HG03039 (cell line): ENCODE data around the gene ABHD4.
"Not testable (repeated sequence)": the region's sequence is repeated elsewhere in the genome, so short reads cannot be mapped to it uniquely, and the experiment has no call there.

Experiments used
- ATAC-seq: cut with Tn5 transposase; IDR thresholded peaks from one replicate; pipeline ENCODE4 v1.9.1; 2021; ENCODE audit warnings: mild to moderate bottlenecking, moderate library complexity; ENCODE audit not compliant: unreplicated experiment

The ABHD4 gene

GRCh38 chr14:22561366-22561660, 36.8 kb upstream of the ABHD4 start:
- ATAC-seq = no peak

DNA sequence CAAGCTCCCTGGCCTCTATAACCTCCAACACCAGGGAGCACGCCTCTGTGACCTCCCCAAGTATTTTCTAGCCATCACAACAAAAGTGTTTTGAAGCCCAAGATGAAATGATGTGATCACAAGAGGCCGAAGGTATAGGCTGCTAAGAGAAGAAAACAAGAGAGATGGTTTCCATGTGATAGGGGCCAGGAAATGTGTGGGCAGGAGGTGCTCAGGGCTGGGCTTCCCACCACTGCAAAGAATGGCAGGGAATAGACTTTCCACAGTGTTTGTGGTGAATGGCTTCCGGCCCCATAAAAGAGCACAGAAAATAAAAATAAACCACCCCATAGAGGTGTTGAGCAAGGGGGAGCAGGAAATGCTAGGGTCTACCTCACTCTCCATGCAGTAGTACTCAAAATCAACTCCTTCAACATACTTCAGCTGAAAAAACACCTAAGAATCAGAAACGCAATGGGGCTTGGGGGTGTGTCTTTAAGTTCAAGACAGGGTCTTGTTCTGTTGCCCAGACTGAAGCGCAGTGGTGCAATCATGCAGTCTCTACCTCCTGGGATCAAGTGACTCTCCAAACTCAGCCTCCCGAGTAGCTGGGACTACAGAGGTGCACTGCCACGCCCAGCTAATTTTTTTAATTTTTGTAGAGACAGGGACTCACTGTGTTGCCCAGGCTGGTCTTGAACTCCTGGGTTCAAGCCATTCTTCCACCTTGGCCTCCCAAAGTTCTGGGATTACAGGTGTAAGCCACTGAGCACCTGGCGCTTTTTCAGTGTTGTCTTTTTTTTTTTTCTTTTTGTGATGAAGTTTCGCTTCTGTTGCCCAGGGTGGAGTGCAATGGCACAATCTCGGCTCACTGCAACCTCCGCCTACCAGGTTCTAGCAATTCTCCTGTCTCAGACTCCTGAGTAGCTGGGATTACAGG, 36.2 kb upstream of the ABHD4 start:
- no peak for ATAC-seq

DNA sequence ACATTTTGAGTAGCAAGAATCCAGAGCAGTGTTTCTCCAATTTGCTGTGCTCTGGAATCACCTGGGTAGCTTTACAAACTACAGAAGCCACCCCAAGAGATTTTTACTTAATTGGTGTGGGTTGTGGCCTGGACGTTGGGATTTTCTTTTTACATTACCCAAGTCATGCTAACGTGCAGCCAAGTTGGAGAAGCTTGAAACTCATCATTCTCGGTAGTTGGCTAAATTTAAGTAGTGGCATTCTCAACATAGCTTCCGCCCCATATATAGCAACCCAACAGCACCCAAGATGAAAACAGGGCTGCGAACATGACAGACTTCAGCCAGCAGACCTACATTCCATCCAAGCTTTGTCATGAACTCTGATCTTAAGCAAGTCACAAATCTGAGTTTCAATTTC, 34.1 kb upstream of the ABHD4 start:
- ATAC-seq = no peak

DNA sequence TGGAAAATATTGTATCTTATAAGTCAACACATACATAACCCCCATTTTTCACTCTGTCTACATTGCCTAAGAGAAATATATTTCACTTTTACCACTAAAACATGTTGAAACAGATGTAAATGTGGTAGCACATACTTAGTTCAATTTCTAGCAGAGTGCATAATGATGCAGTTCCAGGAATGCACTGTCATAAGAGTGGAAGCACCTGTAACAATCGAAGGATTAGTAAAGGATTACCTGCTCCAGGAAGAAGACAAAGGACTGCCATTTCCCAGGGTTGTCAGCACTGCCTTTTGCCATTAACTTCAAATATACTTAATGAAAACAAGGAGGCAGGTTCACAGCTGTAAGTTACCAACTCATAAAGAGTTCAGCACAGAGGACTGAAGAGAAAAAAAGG, 33.6 kb upstream of the ABHD4 start:
- ATAC-seq = no peak

GRCh38 chr14:22565391-22565945, 32.6 kb upstream of the ABHD4 start:
- ATAC-seq = peak; percentile 34

GRCh38 chr14:22566266-22566665, 31.8 kb upstream of the ABHD4 start:
- ATAC-seq = not testable (repeated sequence)

DNA sequence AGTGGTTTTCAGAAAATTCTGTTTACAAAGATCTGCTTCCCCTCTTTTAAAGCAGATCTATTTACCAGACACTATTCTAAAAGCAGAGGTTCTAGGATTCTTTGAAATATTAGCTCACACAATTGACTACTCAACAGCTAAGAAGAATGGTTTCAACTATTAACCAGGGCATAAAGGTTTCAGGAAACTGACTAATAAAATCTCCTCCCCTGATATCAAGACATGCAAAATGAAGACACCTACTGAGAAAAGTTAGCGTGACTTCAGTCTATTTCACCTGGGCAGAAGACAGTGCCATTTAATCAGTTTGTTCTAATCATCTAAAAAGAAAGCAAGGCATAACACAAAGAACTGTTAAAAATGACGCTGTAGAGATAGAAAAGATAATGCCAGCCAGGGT, 31.3 kb upstream of the ABHD4 start:
- ATAC-seq = no peak

DNA sequence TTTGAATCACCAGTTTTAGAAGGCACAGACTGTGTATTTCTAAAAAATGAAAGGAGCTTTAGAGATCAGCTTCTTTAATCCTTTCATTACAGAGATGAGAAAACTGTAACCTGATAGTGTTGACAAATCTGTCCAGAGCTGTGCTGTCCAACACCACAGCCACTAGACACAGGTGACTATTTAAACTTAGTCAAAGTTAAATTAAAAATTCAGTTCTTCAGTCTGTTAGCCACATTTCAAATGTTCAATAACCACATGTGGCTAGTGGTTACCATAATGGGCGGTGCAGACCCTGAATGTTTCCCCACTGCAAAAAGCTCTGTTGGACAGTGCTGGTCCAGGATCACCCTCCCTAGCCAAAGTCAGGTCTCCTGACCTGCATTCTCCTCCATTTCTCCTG, 30.7 kb upstream of the ABHD4 start:
- no peak for ATAC-seq

- no peak for ATAC-seq
Measured at GRCh38 chr14:22569106-22569736, 28.9 kb upstream of the ABHD4 start.

- ATAC-seq = no peak
Measured at GRCh38 chr14:22569737-22570131, 28.4 kb upstream of the ABHD4 start.

DNA sequence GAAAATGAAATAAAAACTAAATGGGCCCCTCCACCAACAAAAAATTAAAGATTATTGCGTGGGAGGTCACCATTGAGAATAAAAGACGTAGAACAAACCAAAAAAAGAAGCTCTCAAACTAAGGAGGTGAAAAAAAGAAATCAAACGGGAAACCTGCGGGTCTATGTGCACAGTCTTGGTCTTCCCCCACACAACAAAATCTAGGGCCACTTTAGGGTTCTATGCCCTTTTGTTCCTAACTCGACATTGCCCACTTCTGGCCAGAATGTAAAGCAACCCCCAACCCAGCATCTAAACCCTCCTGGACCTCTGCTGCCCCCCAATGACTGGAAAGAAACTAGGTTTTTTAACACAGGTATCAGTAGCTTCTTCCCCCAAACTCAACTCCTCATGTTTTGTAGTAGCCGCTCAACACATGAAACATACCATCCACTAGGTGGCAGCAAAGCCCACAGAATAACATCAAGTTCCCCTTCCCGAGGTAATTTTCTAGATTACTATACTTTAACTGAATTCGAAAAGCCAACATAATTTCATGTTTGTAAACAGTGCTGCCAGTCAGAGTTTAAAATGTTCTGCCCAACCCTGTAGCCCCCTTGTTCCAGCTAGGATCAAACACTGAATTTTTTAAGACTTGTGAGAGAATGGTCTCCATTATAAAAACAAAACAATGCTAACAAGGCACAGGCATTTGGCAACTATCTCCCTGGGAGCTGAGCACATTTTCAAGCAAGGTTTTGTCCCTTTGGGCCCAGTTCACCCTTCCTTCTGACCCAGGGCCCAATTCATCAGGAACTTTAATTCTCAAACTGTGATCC, 27.8 kb upstream of the ABHD4 start:
- peak; percentile 60 for ATAC-seq

- no peak for ATAC-seq
Measured at GRCh38 chr14:22572562-22573058, 25.5 kb upstream of the ABHD4 start.

GRCh38 chr14:22573804-22574203, 24.3 kb upstream of the ABHD4 start:
- no peak for ATAC-seq

DNA sequence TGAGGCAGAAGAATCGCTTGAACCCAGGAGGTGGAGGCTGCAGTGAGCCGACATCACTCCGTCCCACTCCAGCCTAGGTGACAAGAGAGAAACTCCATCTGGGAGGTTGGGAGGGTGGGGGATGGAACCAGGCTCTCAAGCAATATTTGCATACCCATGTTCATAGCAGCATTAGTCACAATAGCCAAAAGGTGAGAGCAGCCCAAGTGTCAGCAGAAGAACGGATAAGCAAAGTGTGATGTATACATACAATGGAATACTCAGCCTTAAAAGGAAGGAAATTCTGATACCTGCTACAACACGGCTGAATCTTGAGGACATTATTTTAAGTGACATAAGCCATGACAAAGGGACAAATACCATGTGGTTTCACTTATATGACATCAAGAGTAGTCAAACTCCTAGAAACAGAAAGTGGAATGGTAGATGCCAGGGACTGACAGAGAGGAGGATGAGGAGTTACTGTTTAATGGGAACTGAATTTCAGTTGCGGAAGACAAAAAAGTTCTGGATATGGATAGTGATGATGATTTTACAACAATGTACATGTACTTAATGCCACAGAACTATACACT, 20.7 kb upstream of the ABHD4 start:
- ATAC-seq = no peak

- ATAC-seq = no peak
Measured at GRCh38 chr14:22579236-22579635, 18.9 kb upstream of the ABHD4 start.

DNA sequence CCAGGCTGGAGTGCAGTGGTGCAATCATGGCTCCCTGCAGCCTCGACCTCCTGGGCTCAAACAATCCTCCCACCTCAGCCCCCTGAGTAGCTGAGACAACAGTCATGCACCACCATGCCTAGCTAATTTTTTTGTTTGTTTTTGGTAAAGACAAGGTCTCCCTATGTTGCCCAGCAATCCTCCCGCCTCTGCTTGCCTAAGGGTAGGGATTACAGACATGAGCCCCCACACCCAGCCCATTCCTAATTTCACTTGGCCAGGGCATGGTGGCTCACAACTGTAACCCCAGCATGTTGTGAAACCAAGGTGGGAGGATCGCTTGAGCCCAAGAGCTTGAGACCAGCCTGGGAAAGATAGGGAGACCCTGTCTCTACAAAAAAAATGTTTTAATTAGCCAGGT, 18.2 kb upstream of the ABHD4 start:
- ATAC-seq = no peak

DNA sequence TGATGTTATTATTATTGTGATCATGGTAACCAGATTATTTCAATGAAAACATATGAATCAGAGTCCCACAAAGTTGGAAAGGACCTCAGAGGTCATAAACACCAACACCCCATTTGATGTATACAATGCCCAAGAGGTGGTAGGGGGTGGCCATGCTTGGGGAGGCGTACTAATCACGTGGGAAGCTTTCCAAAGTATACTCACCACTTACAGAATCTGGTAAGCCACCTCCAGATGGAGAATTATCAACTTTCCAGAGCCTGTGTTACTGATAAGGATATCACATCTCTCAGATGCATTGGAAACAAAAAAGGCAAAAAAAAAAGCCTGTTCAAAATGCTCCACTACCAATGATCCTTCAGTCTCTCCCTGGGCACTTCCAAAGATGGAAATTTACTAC, 17.5 kb upstream of the ABHD4 start:
- no peak for ATAC-seq

DNA sequence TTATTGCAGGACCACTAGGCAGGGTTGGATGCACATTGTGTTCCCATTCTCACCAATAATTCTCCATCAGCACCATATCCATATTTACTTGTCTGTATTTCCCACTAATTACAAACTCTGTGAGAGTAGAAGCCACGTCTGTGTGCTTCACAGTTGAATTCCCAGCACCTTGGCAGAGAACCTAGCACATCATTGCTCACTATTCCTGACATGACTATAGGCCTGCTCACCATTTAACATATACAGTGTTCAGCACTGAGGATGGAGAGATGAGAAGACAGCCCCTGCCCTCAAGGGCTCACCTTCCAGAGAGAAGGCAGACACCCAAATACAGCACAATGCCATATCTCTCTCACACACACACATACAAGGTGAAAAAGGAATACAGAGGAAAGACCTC, 14.1 kb upstream of the ABHD4 start:
- no peak for ATAC-seq

DNA sequence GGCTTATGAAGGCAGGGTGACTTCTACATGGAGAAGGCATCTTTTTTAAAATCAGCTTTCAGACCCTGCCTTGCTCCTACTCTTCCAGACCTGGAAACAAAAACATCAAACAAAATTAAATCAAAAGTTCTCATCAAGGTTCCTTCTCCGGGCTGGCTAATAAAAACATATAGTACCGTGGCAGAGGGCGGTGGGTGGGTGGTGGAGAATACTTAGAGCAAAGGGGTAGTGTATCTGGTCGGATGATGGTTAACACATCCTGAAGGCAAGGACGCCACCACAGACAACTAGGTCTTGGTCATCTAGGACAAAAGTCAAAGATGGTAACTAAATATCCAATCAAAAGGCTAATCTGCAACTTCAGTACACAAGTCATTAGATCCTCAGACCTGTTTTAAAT, 10.9 kb upstream of the ABHD4 start:
- ATAC-seq = no peak

DNA sequence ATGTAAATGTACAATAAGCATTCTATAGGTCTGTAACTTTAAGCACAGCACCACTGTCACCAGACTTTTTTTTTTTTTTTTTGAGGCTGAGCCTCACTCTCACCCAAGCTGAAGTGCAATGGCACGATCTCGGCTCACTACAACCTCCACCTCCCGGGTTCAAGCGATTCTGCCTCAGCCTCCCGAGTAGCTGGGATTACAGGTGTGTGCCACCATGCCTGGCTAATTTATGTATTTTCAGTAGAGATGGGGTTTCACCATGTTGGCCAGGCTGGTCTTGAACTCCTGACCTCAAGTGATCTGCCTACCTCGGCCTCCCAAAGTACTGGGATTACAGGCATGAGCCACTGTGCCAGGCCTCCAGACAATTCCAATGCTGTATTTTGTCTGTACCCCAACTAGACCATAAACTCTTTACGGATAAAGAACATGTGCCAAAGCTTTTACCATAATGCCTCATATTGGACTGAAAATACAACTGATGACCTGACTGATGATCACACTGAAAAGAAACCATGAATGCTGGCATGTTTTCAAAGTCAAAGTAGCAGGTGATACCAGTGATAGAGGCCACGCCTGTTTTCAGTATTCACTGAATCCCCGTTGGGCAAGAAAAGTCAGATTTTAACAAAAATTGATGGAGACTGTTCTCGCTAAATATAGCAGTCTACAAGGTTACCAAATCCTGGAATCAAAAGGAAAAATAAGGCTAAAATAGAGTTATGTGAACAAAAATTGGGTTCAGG, 10.2 kb upstream of the ABHD4 start:
- ATAC-seq = not testable (repeated sequence)
